K562 (cell line): ENCODE data around the gene PTPRF. TPM values are rescaled to one million over a fixed set of nuclear protein-coding genes. Genes with fewer than 3 reads are reported as not detected.

ENCODE experiments used
- ATAC-seq: fragments of 200-7000 bp; cut with Tn5 transposase; 3 replicates; pipeline ENCODE4 v1.9.1; 2020; ENCODE audit warnings: moderate library complexity
- BruUV-seq: library from RNA; stranded (reverse); fragments of 400-500 nt; replicated peaks from 2 replicates; lab custom pipeline; 2021; lab: Mats Ljungman, UMichigan
- CTCF ChIA-PET: fragments of 300-600 bp; formaldehyde crosslinking; extraction: SDS; loops from one replicate; lab custom pipeline; 2021; ENCODE audit warnings: low intra/inter-chr PET ratio; lab: Yijun Ruan, JAX
- POLR2A ChIA-PET: fragments of 300-600, 350-650 bp; sonication (Branson Sonifier 250); formaldehyde crosslinking; extraction: SDS; loops from one replicate; lab custom pipeline; 2021; ENCODE audit warnings: antibody characterized with exemption, inconsistent platforms; lab: Yijun Ruan, JAX
- DNase-seq, 4 experiments: peaks; one replicate each; pipeline versions ENCODE4 v3.0.0 to v3.0.0-alpha.2; 2011 to 2018; ENCODE audit warnings: low spot score in 3 of 4, mixed read lengths in 3 of 4; ENCODE audit errors: extremely low read depth in 1 of 4
- FAIRE-seq: peaks from 2 replicates; lab custom pipeline; 2011; peaks lifted over from hg19 to GRCh38; lab: Jason Lieb, UNC
- H2AFZ ChIP-seq: 2 replicates; pipeline ENCODE4 v1.6.0; 2011; ENCODE audit warnings: low read depth, low read length, control low read depth, inconsistent platforms
- H3K27ac ChIP-seq: fragments of 200-600 bp; 3 replicates; pipeline ENCODE4 v1.8.0; 2011; ENCODE audit warnings: low read depth, mild to moderate bottlenecking, control low read depth, inconsistent platforms, low read length, moderate library complexity, mixed read lengths; ENCODE audit errors: extremely low read depth
- H3K27me3 ChIP-seq, 2 experiments: fragments of 300-600 bp in 1 of 2; 2 replicates in 1 of 2; 3 replicates in 1 of 2; pipeline versions ENCODE4 v1.6.0 to v1.8.0; 2011; ENCODE audit warnings: inconsistent platforms in 2 of 2, low read length in 2 of 2, mild to moderate bottlenecking in 1 of 2, mixed read lengths in 1 of 2, moderate library complexity in 1 of 2; ENCODE audit not compliant: control insufficient read depth in 2 of 2, insufficient read depth in 2 of 2
- H3K36me3 ChIP-seq: fragments of 300-600 bp; 3 replicates; pipeline ENCODE4 v1.8.0; 2011; ENCODE audit warnings: mild to moderate bottlenecking, low read length, inconsistent platforms; ENCODE audit not compliant: control insufficient read depth, insufficient read depth
- H3K4me1 ChIP-seq, 2 experiments: fragments of 200-600 bp in 1 of 2; replicated peaks in 1 of 2; 2 replicates in 1 of 2; 3 replicates in 1 of 2; pipeline versions ENCODE4 v1.5.1 to v1.8.0; 2011; ENCODE audit warnings: inconsistent platforms in 2 of 2, low read length in 2 of 2, mild to moderate bottlenecking in 1 of 2, mixed read lengths in 1 of 2, moderate library complexity in 1 of 2; ENCODE audit not compliant: control insufficient read depth in 2 of 2, insufficient read depth in 2 of 2
- H3K4me2 ChIP-seq: 2 replicates; pipeline ENCODE4 v1.6.1; 2011; ENCODE audit warnings: low read length, control low read depth, inconsistent platforms, mixed read lengths; ENCODE audit not compliant: insufficient read depth
- H3K4me3 ChIP-seq: fragments of 200-600 bp; sonication (generic), shearing (Covaris generic); 2 replicates; pipeline ENCODE4 v1.5.1; 2016; ENCODE audit warnings: control low read depth, inconsistent platforms
- H3K79me2 ChIP-seq: fragments of 200-600 bp; 3 replicates; pipeline ENCODE4 v1.8.0; 2011; ENCODE audit warnings: low read length, inconsistent platforms; ENCODE audit not compliant: control insufficient read depth, insufficient read depth
- H3K9ac ChIP-seq, 2 experiments: 2 replicates each; pipeline versions ENCODE4 v1.6.0 to v1.6.1; 2011; ENCODE audit warnings: low read depth in 2 of 2, low read length in 2 of 2, control low read depth in 1 of 2, inconsistent platforms in 1 of 2, mild to moderate bottlenecking in 1 of 2, mixed read lengths in 1 of 2; ENCODE audit not compliant: insufficient read depth in 1 of 2
- H3K9me1 ChIP-seq: one replicate; pipeline ENCODE4 v1.6.0; 2011; ENCODE audit warnings: inconsistent platforms, mild to moderate bottlenecking, low read length, moderate library complexity; ENCODE audit not compliant: control insufficient read depth, insufficient read depth
- H3K9me3 ChIP-seq: replicated peaks from 2 replicates; pipeline ENCODE4 v1.5.1; 2011; ENCODE audit warnings: low read depth, low read length, inconsistent platforms; ENCODE audit not compliant: control insufficient read depth, insufficient read depth
- H4K20me1 ChIP-seq: replicated peaks from 2 replicates; pipeline ENCODE4 v1.6.1; 2011; ENCODE audit warnings: low read length, inconsistent platforms, mixed read lengths; ENCODE audit not compliant: control insufficient read depth, insufficient read depth
- ATF7 ChIP-seq: fragments of 450-650 bp; IDR thresholded peaks from 2 replicates; pipeline ENCODE4 v1.7.1; 2014; ENCODE audit warnings: mild to moderate bottlenecking, moderate library complexity
- BRF1 ChIP-seq: IDR thresholded peaks from 3 replicates; pipeline ENCODE4 v1.6.1; 2011; ENCODE audit warnings: borderline replicate concordance, mild to moderate bottlenecking; ENCODE audit not compliant: insufficient read length; ENCODE audit errors: extremely low read depth
- CAMTA2 ChIP-seq: fragments of 250-450 bp; sonication (Bioruptor Pico); conservative IDR thresholded peaks from 2 replicates; pipeline ENCODE4 v1.5.1; 2022
- CCNT2 ChIP-seq: IDR thresholded peaks from 2 replicates; pipeline ENCODE4 v1.6.1; 2011; ENCODE audit warnings: borderline replicate concordance, low read depth, mild to moderate bottlenecking, moderate library complexity, mixed read lengths, low read length; ENCODE audit not compliant: insufficient read length; ENCODE audit errors: extremely low read depth
- GATAD2B ChIP-seq: fragments of 450-650 bp; IDR thresholded peaks from 2 replicates; pipeline ENCODE4 v1.6.1; 2017; ENCODE audit warnings: mild to moderate bottlenecking, borderline replicate concordance
- SOX6 ChIP-seq: fragments of 450-650 bp; IDR thresholded peaks from 2 replicates; pipeline ENCODE4 v1.6.1; 2014; ENCODE audit warnings: mild to moderate bottlenecking
- TCF3 ChIP-seq: sonication (generic); formaldehyde crosslinking; IDR thresholded peaks from 2 replicates; pipeline ENCODE4 v1.4.0; 2020; ENCODE audit warnings: mild to moderate bottlenecking, missing genetic modification reagents
- TSC22D4 ChIP-seq: fragments of 450-650 bp; IDR thresholded peaks from 2 replicates; pipeline ENCODE4 v1.6.1; 2016; ENCODE audit warnings: missing genetic modification characterization, missing biosample characterization, control low read depth
- ZNF282 ChIP-seq: sonication (generic); formaldehyde crosslinking; IDR thresholded peaks from 2 replicates; pipeline ENCODE4 v1.8.1; 2023; ENCODE audit warnings: missing genetic modification reagents
- ZNF3 ChIP-seq: fragments of 250-450 bp; sonication (Bioruptor Pico); IDR thresholded peaks from 2 replicates; pipeline ENCODE4 v1.5.0; 2021; ENCODE audit warnings: mild to moderate bottlenecking, moderate library complexity
- ZNF696 ChIP-seq: fragments of 250-450 bp; sonication (Bioruptor Pico); conservative IDR thresholded peaks from 2 replicates; pipeline ENCODE4 v1.4.0; 2020; ENCODE audit warnings: mild to moderate bottlenecking, moderate library complexity
- WGBS: fragments of 100-300 bp; shearing (Covaris generic); methylation state at CpG from one replicate; pipeline ENCODE4 v1.1.6; 2016; ENCODE audit warnings: low coverage, mixed read lengths; ENCODE audit not compliant: insufficient coverage; ENCODE audit errors: missing lambda C conversion rate; 5-methylcytosine and 5-hydroxymethylcytosine counted together
- in situ Hi-C: fragments of 300-500 bp; cut with MboI; formaldehyde crosslinking; loops from 4 replicates; pipeline ENCODE4 v1.15.0; 2018; ENCODE audit warnings: inconsistent platforms, mixed read lengths
- intact Hi-C: fragments of 100-400 bp; cut with micrococcal nuclease; formaldehyde crosslinking; loops from 2 replicates; pipeline ENCODE4 v1.14.2; 2022
- polyA plus RNA-seq, 8 experiments: library from polyadenylated mRNA; depleted of rRNA in 4 of 8; stranded (reverse) in 5 of 8; unstranded in 3 of 8; fragments of >200 nt; fragmentation: Nextera tagmentation in 2 of 8; fragmentation: Illumina TruSeq in 1 of 8; extraction: Ambion mirVana in 2 of 8; extraction: Trizol in 1 of 8; gene quantifications; 2 replicates each; pipeline versions ENCODE4 v1.2.1 to v1.2.3, GENCODE V29; 2011 to 2014; ENCODE audit warnings: inconsistent platforms in 1 of 8, missing spikeins in 1 of 8
- total RNA-seq, 7 experiments: library from RNA; depleted of rRNA in 6 of 7; stranded (reverse); fragments of >200 nt in 6 of 7; fragmentation: Illumina TruSeq in 2 of 7; extraction: Trizol in 2 of 7; gene quantifications; 2 replicates each; pipeline versions ENCODE4 v1.2.1 to v1.2.3, GENCODE V29; 2011 to 2021; ENCODE audit warnings: low replicate concordance in 1 of 7
- TF ChIP-seq, protein P1 (sequence below), 3 experiments: fragments of 200-800 bp in 1 of 3; sonication (Bioruptor generic) in 1 of 3; sonication (generic) in 1 of 3; formaldehyde crosslinking in 1 of 3; IDR thresholded peaks; 2 replicates each; pipeline versions ENCODE4 v1.6.1 to v1.8.0; 2016 to 2022; ENCODE audit warnings: mild to moderate bottlenecking in 2 of 3, missing compliant biosample characterization in 2 of 3, missing genetic modification characterization in 2 of 3, missing genetic modification reagents in 1 of 3
- TF ChIP-seq, protein P2 (sequence below): conservative IDR thresholded peaks from 2 replicates; pipeline ENCODE4 v1.6.1; 2011; ENCODE audit warnings: low read depth, mild to moderate bottlenecking, low read length; ENCODE audit not compliant: control insufficient read depth
- TF ChIP-seq, protein P3 (sequence below): fragments of 200-800 bp; sonication (Bioruptor generic); IDR thresholded peaks from 2 replicates; pipeline ENCODE4 v1.6.1; 2017; ENCODE audit warnings: missing genetic modification characterization, missing compliant biosample characterization

PTPRF gene
- total and polyA plus RNA-seq, 9 of the 15 experiments (the other 6 are each of a cell fraction or from before 2014, with no cell fraction given): 0.13 to 4.3 (median 1.1) TPM

DNA sequence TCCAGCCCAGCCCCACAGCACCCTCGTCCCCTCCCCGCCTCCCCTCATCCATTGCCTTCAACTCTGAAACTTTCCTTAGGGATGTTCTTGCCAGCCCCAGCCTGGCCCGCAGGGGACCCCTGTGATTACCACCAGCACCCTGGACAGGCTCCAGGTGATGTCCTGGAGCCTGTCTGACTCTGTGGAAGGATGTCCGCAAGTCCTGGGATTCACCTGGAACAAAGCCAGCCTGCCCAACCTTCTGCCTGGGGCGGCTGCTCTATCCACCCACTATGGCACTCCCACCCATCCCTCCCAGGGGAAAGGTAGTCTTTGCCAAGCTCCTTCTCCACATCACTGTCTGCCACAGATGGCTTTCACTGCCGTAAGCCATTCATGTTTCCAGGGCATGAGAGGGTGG lies 24.4 kb upstream of the PTPRF start (continued):
- no peak for TF ChIP-seq ATF7
- no peak for TF ChIP-seq GATAD2B
- TF ChIP-seq ZNF696: no peak
- TF ChIP-seq SOX6: no peak
- no peak for TF ChIP-seq ZNF3 (CRISPR knock-in tag)
- TF ChIP-seq, all 486 proteins: peak for 0

DNA sequence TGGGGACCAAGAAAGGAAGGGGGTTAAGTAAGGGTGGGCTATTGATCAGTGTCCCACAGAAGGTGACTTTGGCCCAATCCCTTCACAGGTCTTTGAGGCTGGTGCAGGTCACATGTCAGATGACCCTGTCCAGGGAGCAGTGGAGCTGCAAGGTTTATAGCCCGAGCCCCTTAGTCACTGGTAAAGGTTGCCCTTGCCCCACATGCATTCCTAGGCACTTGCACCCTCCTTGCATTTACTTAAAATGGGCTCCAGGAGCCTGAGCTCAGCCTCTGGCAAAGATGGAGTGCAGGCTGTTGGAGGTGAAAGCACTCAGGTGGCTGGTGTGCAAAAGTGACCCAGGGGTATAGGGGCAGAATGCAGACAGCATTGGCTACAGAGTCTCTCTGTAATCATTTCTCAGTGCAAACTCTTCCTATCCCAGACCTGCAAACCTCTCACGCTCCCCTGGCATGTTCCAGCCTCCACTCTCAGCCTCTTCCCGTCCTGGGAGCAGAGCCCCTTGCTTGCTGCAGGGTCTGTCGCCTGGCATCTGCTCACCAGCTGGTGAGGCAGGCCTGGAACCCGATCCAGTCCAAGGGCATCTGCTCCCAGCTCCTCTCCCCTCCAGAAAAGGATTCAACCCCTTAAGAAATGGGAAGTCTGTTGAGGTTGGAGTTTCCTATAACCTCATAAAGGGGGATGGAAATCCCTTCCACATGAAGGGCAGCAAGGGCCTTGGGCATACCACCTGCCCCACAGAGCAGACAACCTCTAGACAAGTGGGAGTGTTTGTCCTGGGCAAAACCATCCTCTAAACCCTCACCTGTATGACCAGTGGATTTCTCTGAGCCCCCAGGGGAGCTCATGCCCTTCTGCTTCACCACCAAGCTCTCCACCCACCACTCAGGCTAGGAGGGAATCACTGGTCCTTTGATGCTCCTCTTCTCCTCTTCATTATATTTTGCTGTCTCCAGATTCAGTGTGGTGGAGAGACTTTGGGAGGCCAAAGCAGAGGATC lies 23.1 kb upstream of the PTPRF start:
- H3K9me1 ChIP-seq: no peaks in the 10 kb centered on the region
- ChIA-PET POLR2A (interaction anchor here (1.5 kb wide), 1 partner anchor 15 kb away, joined by 4 read pairs; no protein-coding TSS in a partner anchor), CTCF (no interaction called here)
- no peak for ATAC-seq
- no peak overlapping the region for H3K4me3 ChIP-seq
- no peak for DNase-seq
- H3K79me2 ChIP-seq: no peaks in the 10 kb centered on the region
- BruUV-seq: no TSS peak
- no peak overlapping the region for H3K9ac ChIP-seq
- peaks cover 39 to 74% of the 10 kb centered on the region in 2 experiments for H3K27me3 ChIP-seq
- H3K4me1 ChIP-seq: no peaks in the 10 kb centered on the region
- intact Hi-C loops: no loop called here
- 0 out of 2 replicates have a peak, but pooled peaks cover 4% of the 10 kb centered on the region for H3K9me3 ChIP-seq
- H3K36me3 ChIP-seq: no peaks in the 10 kb centered on the region
- H4K20me1 ChIP-seq: no peaks in the 10 kb centered on the region; the same call in 1 of the 2 replicates
- WGBS: 0% methylated on average over 5 of the region's 5 CpGs
- H3K27ac ChIP-seq: no peak overlapping the region
- no peak overlapping the region for H2AFZ ChIP-seq
- FAIRE-seq: no peak
- TF ChIP-seq BRF1: no peak
- no peak for TF ChIP-seq TCF3 (CRISPR knock-in tag)
- no peak for TF ChIP-seq CAMTA2 (CRISPR knock-in tag)
- TF ChIP-seq, protein P1, sequence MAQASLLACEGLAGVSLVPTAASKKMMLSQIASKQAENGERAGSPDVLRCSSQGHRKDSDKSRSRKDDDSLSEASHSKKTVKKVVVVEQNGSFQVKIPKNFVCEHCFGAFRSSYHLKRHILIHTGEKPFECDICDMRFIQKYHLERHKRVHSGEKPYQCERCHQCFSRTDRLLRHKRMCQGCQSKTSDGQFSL (CRISPR knock-in tag; IDR thresholded peaks at IDR 0.05): no peak
- TF ChIP-seq, protein P1 (tag; IDR thresholded peaks at IDR 0.05): no peak
- TF ChIP-seq CCNT2: no peak
- TF ChIP-seq, protein P2, sequence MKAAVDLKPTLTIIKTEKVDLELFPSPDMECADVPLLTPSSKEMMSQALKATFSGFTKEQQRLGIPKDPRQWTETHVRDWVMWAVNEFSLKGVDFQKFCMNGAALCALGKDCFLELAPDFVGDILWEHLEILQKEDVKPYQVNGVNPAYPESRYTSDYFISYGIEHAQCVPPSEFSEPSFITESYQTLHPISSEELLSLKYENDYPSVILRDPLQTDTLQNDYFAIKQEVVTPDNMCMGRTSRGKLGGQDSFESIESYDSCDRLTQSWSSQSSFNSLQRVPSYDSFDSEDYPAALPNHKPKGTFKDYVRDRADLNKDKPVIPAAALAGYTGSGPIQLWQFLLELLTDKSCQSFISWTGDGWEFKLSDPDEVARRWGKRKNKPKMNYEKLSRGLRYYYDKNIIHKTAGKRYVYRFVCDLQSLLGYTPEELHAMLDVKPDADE: no peak
- TF ChIP-seq, protein P3, sequence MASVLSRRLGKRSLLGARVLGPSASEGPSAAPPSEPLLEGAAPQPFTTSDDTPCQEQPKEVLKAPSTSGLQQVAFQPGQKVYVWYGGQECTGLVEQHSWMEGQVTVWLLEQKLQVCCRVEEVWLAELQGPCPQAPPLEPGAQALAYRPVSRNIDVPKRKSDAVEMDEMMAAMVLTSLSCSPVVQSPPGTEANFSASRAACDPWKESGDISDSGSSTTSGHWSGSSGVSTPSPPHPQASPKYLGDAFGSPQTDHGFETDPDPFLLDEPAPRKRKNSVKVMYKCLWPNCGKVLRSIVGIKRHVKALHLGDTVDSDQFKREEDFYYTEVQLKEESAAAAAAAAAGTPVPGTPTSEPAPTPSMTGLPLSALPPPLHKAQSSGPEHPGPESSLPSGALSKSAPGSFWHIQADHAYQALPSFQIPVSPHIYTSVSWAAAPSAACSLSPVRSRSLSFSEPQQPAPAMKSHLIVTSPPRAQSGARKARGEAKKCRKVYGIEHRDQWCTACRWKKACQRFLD (CRISPR knock-in tag): no peak
- TF ChIP-seq ZNF282 (CRISPR knock-in tag): no peak
- TF ChIP-seq TSC22D4 (tag): no peak
- H3K4me2 ChIP-seq: no peak overlapping the region
- in situ Hi-C loops: no loop called here
